Esophagus squamous epithelium (tissue), 5 donors: ENCODE data around the gene TMEM186. TPM values are rescaled to one million over a fixed set of nuclear protein-coding genes. Genes with fewer than 3 reads are reported as not detected.

Source experiments
- DNase-seq: peaks from one replicate; lab custom pipeline; 2025; lab: John Stamatoyannopoulos, UW
- H3K27ac ChIP-seq, 4 donors: fragments of 200-600 bp; sonication (generic); one replicate each; pipeline ENCODE4 v1.5.1; 2016 to 2019; ENCODE audit warnings: mild to moderate bottlenecking in 1 of 4
- H3K27me3 ChIP-seq, 4 donors: fragments of 200-600 bp; sonication (generic); 1 replicate in 3 of 4; 2 replicates in 1 of 4; pipeline versions ENCODE4 v1.5.1 to v1.6.0; 2017 to 2021; ENCODE audit warnings: antibody characterized with exemption in 1 of 4
- H3K36me3 ChIP-seq, 3 donors: fragments of 200-600 bp; sonication (generic); one replicate each; pipeline ENCODE4 v1.5.1; 2016 to 2019
- H3K4me1 ChIP-seq, 3 donors: fragments of 200-600 bp; sonication (generic); one replicate each; pipeline ENCODE4 v1.5.1; 2017 to 2019
- H3K4me3 ChIP-seq, 4 donors: fragments of 200-600 bp; sonication (generic); 1 replicate in 3 of 4; 2 replicates in 1 of 4; pipeline ENCODE4 v1.5.1; 2016 to 2019; ENCODE audit warnings: mild to moderate bottlenecking in 2 of 4, moderate library complexity in 1 of 4
- H3K9me3 ChIP-seq, 3 donors: fragments of 200-600 bp; sonication (generic); one replicate each; pipeline ENCODE4 v1.5.1; 2016 to 2019
- POLR2A ChIP-seq, 4 donors: fragments of 450-650 bp; IDR thresholded peaks; one replicate each; pipeline ENCODE4 v1.6.1; 2017; ENCODE audit warnings: antibody characterized with exemption in 4 of 4, mild to moderate bottlenecking in 4 of 4, moderate library complexity in 3 of 4
- WGBS, 2 donors: methylation state at CpG; one replicate each; pipeline ENCODE4 v1.1.5; 2018; 5-methylcytosine and 5-hydroxymethylcytosine counted together
- intact Hi-C: fragments of 100-400 bp; cut with DNase I; formaldehyde crosslinking; loops from one replicate; pipeline ENCODE4 v1.15.0; 2022
- total RNA-seq, 4 donors: library from RNA; depleted of rRNA; stranded (reverse); fragments of >200 nt; gene quantifications; one replicate each; pipeline ENCODE4 v1.1.0, GENCODE V29; 2016
- TF ChIP-seq, protein P1 (sequence below), 6 experiments: fragments of 450-650 bp in 4 of 6; fragments of 200-600 bp in 2 of 6; sonication (generic) in 2 of 6; IDR thresholded peaks; one replicate each; pipeline ENCODE4 v1.5.1; 2016 to 2019; ENCODE audit warnings: antibody characterized with exemption in 6 of 6, mild to moderate bottlenecking in 4 of 6, moderate library complexity in 4 of 6
- donor health status: DM: yes; HTN: yes; CAD: no.

The TMEM186 gene
- total RNA-seq, 4 donors from 2014 or later: 3.6 to 9.7 (median 8.6) TPM

DNA sequence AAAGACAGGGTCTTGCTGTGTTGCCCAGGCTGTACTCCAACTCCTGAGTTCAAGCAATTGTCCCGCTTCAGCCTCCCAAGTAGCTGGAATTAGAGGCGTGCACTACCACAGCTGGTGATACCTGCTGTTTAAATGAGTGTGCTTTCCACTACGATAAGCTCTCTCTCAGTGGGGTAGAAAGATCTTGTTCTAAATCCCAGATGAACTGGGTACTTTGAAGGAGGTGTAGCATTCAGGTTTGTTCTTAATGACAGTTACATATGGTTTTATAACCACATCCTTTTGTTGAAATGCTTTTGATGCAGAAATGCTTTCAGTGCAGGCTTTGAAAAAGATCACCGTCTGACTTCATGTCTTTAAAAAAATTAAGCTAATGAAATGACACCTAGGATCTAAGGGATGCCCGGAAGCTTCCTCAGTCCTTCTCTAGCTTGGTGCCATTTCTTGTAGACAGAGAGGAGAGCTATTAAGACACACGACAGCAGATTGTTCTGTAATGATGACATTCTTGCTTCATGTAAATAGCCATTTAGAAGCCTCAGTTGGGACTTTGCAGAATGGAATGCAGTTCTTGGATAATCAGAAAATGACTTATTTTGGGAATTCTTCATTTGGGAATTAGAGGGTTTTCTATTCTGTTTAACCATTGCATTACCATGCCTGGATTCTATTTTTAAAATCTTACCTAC is 19.7 kb upstream of the TMEM186 start:
- DNase-seq: no peak
- Histone ChIP-seq H3K27me3 (no peaks in the 10 kb centered on the region), H3K36me3 (peaks cover 24 to 100% (median 43%) of the 10 kb centered on the region in 3 donors), H3K9me3 (no peaks in the 10 kb centered on the region), H3K27ac (no peak overlapping the region), H3K4me1 (peaks cover 0 to 3% (median under 1%) of the 10 kb centered on the region in 3 donors), H3K4me3 (no peak overlapping the region)
- WGBS, 2 donors: 75 to 78% methylated on average over 6 of the region's 6 CpGs
- TF ChIP-seq POLR2A (IDR thresholded peaks at IDR 0.05): no peak
- TF ChIP-seq, protein P1, sequence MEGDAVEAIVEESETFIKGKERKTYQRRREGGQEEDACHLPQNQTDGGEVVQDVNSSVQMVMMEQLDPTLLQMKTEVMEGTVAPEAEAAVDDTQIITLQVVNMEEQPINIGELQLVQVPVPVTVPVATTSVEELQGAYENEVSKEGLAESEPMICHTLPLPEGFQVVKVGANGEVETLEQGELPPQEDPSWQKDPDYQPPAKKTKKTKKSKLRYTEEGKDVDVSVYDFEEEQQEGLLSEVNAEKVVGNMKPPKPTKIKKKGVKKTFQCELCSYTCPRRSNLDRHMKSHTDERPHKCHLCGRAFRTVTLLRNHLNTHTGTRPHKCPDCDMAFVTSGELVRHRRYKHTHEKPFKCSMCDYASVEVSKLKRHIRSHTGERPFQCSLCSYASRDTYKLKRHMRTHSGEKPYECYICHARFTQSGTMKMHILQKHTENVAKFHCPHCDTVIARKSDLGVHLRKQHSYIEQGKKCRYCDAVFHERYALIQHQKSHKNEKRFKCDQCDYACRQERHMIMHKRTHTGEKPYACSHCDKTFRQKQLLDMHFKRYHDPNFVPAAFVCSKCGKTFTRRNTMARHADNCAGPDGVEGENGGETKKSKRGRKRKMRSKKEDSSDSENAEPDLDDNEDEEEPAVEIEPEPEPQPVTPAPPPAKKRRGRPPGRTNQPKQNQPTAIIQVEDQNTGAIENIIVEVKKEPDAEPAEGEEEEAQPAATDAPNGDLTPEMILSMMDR (IDR thresholded peaks at IDR 0.05): no peak
- intact Hi-C loops: no loop called here

DNA sequence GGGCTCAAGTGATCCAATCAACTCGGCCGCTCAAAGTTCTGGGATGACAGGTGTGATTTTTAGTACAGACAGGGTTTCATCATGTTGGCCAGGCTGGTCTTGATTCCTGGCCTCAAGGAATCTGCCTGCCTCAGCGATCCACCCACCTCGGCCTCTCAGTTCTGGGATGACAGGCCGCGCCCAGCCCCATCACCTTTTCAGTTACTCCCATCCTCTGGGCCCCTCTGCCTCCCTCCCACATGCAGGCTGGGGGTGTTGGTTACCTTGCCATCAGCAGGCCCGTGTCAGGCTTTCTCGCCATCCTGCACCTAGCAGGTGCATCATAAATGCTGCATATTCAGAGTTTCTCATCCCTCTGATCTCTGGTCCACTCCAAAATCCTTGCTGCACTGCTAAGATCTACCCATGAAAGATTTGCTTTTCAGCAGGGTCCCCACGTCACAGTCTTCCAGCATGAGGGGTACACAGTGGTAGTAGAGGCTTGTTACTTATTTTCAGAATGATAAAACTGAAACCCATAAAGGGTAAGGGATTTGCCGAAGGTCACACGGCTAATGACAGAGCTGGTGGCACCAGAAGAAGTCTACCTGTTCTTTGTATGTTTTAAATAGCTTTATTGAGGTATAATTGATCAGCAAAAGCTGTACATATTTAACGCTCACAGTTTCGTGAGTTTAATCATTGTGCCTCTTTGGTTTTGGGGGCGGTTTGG is 16.8 kb upstream of the TMEM186 start:
- Histone ChIP-seq H3K4me3 (no peak overlapping the region), H3K27me3 (no peaks in the 10 kb centered on the region), H3K9me3 (no peaks in the 10 kb centered on the region), H3K36me3 (peaks cover 27 to 100% (median 51%) of the 10 kb centered on the region in 3 donors), H3K27ac (no peak overlapping the region), H3K4me1 (peaks cover 0 to 8% (median 3%) of the 10 kb centered on the region in 3 donors)
- TF ChIP-seq, protein P1 (IDR thresholded peaks at IDR 0.05): no peak
- no peak for TF ChIP-seq POLR2A (IDR thresholded peaks at IDR 0.05)
- 79 to 93% methylated on average over 12 to 14 of the region's 14 CpGs for WGBS, 2 donors
- no peak for DNase-seq
- intact Hi-C loops: no loop called here

GRCh38 chr16:8812162-8812843 is 14.9 kb upstream of the TMEM186 start:
- peaks cover 0 to 8% (median 3%) of the 10 kb centered on the region in 3 donors for H3K4me1 ChIP-seq
- intact Hi-C loops: no loop called here
- peak overlapping the region in 1 of 4 donors; percentile 40 for H3K27ac ChIP-seq
- H3K4me3 ChIP-seq: no peak overlapping the region
- peaks cover 34 to 100% (median 71%) of the 10 kb centered on the region in 3 donors for H3K36me3 ChIP-seq
- no peaks in the 10 kb centered on the region for H3K27me3 ChIP-seq
- H3K9me3 ChIP-seq: no peaks in the 10 kb centered on the region
- WGBS, 2 donors: 52 to 59% methylated on average over 11 to 12 of the region's 12 CpGs
- DNase-seq: no peak
- TF ChIP-seq, protein P1 (IDR thresholded peaks at IDR 0.05): no peak
- no peak for TF ChIP-seq POLR2A (IDR thresholded peaks at IDR 0.05)

GRCh38 chr16:8808613-8809353 is 11.3 kb upstream of the TMEM186 start:
- no peak for TF ChIP-seq POLR2A (IDR thresholded peaks at IDR 0.05)
- TF ChIP-seq, protein P1 (IDR thresholded peaks at IDR 0.05): no peak
- Histone ChIP-seq H3K27ac (no peak overlapping the region), H3K9me3 (no peaks in the 10 kb centered on the region), H3K27me3 (no peaks in the 10 kb centered on the region), H3K4me3 (no peak overlapping the region), H3K4me1 (peaks cover 0 to 8% (median 3%) of the 10 kb centered on the region in 3 donors), H3K36me3 (peaks cover 31 to 100% (median 68%) of the 10 kb centered on the region in 3 donors)
- intact Hi-C loops: no loop called here
- WGBS, 2 donors: 84 to 87% methylated on average over 11 of the region's 11 CpGs
- DNase-seq: no peak
